ENCODE measurements around the gene MAPKAPK2.
"Not testable (repeated sequence)": the region's sequence is repeated elsewhere in the genome, so short reads cannot be mapped to it uniquely, and the experiment has no call there.

MAPKAPK2 gene

DNA sequence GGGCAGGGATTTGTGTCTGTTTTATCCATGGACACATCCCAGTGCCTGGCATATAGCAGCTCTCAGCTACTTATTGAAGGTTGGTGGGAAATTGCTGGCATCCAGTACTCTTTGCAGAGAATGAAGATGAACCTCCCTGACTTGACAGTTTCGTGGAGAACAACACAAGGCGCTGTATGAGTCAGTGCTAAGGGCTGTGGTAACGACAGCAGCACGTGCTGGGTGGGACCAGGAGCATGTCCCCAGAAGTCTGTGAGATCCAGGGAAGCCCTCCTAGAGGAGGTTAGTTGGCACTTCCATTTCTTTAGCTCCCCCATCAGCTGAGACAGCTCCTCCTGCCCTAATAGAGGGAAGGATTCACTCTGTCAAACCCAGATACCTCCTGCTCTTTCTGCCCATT, 60.0 kb downstream of the MAPKAPK2 start:
- no peak for DNase-seq (ENCODE audit: low read depth)

DNA sequence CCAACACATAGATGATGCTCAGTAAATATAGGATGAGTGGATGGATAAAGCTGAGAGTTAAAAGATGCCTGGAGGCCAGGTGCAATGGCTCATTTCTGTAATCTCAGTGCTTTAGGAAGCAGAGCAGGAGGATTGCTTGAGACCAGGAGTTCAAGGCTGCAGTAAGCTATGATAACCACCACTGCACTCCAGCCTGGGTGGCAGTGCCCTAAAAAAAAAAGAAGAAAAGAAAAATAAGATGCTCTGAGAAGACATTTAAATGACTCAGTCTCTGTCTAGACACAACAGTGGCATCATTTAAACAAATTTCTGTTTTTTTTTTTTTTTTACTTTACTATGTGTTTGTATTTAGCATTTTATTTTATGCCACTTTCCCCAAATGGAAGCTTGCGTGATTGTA, 60.6 kb downstream of the MAPKAPK2 start:
- no peak for DNase-seq (ENCODE audit: low read depth)

DNA sequence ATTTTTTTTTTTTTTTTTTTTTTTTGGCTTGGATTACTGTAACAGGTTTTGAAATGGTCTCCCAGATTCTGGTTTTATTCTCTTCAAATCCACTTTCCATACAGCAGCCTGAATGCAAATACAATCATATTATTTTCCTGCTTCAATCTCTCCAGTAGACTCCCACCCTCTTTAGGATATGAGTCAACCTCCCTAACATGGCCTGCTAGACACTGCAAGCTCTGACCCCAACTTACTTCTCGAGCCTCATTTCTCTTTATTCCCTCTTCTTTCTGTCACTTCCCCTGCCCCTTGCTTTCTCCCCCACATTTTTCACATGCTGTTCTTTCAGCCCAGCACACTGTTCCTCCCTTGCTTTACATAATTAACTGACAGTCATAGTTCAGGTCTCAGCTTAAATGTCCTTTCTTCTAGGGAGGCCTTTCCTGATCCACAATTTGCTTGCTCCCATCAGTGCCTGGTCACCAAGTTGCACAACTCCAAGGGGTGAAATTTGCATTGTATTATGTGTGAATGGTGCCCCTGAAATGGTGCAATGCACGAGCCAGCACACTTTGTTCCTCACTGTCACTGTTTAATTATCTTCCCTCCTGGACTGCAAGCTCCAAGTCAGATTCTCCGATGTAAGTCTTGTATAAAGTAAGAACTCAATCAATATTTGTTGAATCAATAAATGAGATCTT, 63.8 kb downstream of the MAPKAPK2 start:
- DNase-seq (ENCODE audit: low read depth), result no peak

DNA sequence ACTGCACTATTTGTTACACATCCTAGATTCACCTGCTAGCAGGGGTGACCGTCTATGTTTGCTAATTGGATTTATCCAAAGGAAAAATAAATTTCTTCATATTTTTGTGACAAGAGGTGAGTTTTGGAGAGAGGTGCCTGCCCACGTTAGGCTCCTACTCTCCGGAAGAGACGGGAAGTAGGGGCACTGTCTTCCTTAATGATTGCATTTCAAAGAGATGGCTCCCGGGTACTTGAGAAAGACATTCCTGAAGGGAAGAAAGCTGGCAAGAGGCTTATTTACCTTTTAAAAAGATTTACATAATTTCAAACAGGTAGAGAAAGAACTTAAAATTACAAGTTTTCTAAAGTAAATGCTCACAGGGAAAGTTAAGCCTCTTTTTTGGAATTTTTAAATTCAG, 67.2 kb downstream of the MAPKAPK2 start:
- DNase-seq (ENCODE audit: low read depth), result no peak

DNA sequence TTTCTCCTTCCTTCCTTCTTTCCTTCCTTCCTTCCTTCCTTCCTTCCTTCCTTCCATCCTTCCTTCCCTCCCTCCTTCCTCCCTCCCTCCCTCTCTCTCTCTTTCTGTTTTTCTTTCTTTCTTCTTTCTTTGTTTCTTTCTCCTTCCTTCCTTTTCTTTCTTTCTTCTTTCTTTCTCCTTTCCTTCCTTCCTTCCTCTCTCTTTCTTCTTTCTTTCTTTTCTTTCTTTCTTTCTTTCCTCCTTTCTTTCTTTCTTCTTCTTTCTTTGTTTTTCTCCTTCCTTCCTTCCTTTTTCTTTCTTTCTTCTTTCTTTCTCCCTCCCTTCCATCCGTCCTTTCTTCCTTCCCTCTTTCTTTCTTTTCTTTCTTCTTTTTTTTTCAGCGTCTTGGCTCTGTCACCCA, 67.8 kb downstream of the MAPKAPK2 start:
- no peak for DNase-seq (ENCODE audit: low read depth)

DNA sequence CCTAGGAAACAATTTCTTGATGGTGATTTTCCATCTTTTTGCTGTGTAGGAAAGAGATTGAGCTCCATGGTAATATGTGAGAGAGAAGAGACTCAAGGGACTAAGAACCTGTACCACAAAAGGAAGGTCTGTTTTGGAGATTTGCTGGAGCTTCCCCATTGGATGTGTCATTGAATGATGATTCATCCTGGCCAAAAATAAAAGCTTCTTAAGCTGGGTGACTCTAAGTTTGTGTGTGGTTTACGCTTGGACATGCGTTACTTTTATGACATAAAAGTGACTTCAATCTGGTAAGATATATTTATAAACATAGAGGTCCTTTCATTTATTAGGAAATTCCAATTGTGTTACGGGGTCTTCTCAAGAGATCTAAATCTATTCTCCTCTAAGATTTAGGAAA, 68.4 kb downstream of the MAPKAPK2 start:
- DNase-seq (ENCODE audit: low read depth), result peak; percentile 31

DNA sequence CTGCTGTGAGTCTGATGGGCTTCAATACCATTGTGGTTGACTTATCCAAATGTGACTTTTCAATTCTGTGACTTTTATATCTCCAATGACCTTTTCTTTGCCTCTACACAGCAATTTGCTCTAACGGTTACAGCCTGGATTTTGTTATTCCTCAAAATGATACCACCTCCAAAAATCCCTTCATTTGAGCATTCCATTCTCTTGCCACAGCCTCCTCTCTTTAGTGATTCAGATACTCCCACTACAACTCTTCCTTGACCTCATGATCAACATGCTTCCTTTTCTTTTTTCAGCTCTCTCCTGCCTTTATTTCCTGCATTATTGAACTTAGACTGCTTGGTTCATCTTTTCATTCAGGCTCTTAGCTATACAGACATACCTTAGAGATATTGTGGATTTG, 69.3 kb downstream of the MAPKAPK2 start:
- no peak for DNase-seq (ENCODE audit: low read depth)

DNA sequence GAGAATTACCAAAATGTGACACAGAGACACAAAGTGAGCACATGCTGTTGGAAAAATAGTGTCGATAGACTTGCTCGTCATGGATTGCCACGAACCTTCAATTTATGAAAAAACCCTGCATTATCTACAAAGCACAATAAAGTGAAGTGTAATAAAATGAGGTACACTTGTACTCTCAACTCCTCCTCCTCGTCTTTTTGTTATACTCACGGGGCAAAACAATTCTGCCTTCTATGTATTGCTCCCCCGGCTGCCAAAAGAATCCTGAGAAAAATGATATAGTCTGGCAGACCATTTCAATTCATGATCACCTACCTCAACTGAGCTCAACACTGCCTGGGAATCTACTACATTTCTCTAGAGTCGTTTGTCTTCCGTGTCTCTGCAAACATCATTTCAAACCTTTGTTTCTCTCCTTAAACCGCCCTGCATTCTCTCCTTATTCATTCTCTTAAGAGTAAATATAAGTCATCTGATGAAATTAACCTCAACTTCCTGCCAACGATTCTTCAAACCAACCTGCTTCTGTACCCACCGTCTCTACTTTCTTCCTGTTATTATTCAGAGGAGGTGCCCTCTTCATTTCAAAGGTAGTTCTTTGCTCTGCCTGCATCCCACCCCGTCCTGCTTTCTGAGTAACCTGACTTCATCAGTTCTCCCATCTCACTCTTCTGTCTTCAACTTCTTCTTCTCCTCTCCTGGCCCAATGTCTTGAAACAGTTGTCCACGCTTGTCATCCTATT, 73.0 kb downstream of the MAPKAPK2 start:
- no peak for DNase-seq (ENCODE audit: low read depth)

DNA sequence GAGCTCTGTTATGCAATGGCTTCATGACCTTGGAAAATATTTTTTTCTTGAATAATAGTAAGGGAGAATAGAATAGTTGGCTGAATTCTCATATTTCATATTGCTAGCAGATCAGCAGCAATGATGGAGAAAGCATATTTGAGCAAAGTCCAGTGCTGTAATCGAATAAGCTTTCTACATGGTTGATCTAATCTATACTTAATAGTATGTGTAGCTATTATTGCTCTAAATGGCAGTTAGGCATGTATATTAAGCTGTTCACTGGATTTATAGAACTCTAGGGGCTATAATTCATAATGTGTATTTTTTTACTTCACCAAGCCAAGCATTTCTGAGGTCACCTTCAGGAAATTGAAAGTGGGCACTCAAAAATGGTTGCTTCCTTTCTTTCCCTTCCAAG, 75.9 kb downstream of the MAPKAPK2 start:
- no peak for DNase-seq (ENCODE audit: low read depth)

DNA sequence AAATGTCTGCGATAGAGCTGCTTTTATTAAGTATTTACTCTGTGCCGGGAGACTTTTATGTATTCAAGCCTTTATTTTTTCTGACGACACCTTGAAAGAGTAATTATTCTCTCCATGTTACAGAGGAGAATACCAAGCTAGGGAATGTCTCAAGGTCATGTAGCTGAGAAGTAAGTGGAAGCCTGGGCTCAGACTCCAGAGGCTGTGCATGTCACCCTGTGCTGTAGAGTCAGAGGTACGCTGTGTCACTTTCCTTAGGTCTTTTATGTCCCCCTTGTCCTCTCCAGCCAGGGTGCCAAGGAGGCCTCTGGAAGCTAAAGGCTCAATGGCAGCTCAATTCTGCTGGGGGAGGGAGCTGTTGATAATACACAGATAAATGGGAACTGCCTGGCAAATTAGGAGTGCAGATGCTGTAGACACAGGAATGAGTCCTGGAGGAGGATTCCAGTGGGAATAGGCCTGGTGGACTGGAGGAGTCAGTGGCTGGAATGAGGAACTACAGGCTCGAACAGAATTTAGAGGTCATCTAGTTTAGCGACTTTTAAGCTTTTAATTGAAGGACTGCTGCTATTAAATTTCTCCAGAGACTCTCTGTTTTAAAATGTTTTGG, 76.6 kb downstream of the MAPKAPK2 start:
- no peak for DNase-seq (ENCODE audit: low read depth)

DNA sequence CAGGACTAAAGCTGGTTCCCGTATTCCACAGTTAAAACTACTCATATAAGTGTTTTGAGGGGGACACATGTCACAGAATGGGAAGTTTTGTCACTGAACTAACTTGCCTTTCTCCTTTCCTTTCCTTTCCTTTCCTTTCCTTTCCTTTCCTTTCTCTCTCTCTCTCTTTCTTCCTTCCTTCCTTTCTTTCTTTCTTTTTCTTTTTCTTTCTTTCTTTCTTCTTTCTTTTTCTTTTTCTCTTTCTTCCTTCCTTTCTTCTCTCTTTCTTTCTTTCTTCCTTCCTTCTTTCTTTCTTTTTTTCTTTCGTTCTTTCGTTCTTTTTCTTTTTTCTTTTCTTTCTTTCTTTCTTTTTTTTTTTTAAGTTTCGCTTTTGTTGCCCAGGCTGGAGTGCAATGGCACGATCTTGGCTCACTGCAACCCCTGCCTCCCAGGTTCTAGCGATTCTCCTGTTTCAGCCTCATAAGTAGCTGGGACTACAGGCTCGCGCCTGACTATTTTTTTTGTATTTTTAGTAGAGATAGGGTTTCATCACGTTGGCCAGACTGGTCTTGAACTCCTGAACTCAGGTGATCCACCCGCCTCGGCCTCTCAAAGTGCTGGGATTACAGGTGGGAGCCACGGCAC, 78.1 kb downstream of the MAPKAPK2 start:
- not testable (repeated sequence) for DNase-seq (ENCODE audit: low read depth)

DNA sequence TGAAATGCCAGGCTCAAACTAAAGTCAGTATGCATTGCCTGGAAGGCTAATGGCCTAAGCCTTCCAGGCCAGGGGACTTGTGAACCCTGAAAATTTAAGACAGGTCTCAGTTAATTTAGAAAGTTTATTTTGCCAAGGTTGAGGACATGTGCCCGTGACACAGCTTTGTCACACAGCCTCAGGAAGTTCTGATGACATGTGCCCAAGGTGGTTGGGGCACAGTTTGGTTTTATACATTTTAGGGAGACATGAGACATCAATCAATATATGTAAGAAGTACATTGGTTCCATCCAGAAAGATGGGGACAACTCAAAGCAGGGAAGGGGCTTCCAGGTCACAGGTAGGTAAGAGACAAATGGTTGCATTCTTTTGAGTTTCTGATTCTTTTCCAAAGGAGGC, 81.1 kb downstream of the MAPKAPK2 start:
- DNase-seq (ENCODE audit: low read depth), result not testable (repeated sequence)

DNA sequence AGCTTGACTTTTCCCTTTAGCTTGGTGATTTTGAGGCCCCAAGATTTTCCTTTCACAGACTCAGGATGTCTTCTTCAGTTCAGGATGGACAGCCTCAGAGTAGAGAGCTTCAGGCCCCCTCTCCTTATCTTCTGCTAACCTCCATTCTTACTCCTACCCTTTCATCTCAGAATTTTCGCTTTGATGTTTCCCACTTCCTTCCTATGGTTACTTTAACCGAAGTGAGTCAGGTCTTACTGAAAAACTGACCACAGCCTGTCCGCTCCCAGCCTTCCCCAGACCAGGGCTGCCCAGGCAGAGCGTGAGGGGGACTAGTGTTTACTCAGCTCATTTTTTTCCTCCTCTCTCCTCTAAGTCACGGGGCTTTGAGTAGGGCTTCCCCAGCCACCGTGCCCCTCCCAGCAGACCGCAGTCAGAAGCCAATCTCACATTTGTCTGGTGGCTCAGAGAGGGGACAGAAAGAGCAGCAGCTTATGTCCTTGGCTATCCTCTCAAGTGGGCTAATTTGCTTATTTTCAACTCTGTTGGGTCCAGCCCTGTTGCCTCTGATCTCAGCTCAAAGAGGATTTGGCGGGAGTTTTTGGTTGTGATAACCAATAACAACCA, 81.6 kb downstream of the MAPKAPK2 start:
- DNase-seq (ENCODE audit: low read depth), result peak; percentile 39

DNA sequence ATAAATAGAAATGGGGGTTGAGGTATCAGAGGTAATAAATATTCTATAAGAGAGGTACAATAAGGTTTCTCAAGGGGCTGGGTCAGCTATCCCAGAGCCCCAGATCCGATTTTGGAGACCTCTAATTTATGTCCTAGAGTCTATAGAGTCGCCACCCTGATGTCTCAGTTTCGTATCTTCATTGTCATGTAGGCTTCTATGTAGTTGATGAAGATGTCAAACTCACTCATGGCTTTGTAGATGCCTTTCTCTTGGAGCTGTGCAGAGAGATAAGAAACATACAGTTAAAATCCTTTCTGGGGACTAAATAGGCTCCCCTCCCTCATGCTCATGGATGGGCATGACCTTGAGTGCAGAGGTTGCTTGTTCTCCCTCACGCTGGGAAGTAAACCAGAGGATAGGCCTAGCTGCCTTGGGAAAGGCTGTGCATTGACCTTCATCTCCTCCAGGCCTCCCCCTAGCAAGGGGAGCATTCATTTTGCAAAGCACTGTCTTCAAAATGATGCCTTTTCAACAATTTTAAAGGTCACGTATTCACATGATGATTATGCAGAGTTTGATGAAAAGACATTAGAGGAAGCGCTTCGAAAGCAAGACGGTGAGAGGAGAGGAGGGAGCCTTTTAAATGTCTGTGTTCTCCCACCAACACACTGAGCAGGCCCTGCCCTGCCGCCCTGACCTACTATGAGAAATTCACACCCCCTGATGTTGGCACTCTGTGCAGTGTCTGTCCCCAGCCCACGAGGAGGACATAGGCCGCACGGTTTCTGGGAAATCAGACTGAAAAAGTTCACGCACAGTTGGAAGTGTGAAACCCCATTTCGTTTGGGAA, 84.0 kb downstream of the MAPKAPK2 start:
- DNase-seq (ENCODE audit: low read depth), result no peak

DNA sequence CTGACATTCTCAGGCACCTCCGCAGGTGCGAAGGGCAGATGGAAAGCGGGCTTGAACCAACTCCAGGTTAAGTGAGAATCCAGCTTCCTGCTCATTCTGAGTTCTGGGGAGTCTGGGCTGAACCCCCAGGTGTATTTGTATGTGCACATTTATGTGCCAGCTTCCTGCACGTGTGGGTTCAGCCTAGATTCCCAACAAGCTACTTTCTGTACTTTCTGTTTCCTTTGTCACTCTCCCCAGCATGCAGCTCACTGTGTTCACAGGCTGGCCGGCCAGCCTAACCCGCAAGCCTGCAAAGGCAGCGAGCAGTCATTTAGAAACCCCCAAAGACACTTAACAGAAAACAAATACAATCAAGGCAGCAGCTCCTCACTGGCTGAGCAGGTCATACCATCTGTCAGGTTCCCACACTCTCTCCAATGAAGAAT, 84.6 kb downstream of the MAPKAPK2 start:
- no peak for DNase-seq (ENCODE audit: low read depth)

DNA sequence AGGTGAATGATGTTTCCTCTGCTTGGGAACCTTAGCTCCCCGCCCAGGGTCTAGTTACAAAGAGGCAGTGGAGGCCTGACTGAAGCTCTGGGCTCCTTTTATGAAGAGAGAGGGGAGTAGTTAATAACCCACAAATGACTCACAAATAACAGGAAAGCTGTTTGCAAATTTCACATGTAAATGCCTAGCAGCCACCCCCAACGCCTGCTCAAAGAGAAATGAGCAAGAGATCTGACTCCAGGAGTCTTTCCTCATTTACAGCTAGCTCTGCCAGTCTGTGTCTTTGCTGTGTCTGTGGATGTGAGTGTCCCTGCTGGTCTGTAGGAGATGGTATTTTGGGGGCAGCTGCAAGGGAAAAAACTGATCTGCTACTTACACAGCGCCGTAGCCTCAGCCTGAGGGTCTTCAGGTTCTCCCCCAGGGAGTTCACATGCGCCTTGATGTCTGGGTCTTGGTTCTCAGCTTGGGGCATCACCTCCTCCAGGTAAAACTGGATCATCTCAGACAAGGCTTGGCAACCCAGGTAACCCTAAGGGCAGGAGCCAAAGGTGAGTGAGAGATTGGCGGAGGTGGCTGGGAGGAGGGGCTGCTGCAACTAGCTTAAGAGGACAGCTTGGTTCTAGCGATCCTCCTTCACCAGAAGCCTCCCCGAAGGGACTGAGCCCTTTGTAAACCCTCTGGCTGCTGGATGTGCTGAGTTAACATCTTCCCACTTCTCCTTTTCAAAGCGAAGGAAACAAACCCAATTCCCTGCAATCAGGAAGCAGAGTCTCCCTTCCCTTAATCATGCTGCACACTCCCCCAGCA, 86.0 kb downstream of the MAPKAPK2 start, which contains the start of gene IL19:
Gene IL19 (plus strand): TSS at position 243 of the 807 bp plus-strand sequence. CDS start 65,890 bp downstream, outside the sequence.
- DNase-seq (ENCODE audit: low read depth), result no peak

DNA sequence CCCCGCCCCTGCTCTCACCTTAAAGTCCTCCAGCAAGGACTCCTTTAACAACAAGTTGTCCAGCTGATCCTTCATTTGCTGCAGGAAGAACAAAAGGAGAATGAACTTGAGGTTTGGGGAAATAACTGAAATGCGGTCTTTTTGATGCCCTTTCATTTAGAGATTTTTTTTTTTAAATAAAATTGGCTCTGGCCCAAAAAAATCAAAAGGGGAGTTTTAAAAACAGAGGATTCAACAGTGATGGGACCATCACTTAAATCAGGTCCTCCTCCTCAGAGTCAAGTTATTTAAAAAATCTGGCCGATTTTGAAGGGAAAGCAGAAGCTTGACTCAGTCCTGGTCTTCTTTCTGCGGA, 86.6 kb downstream of the MAPKAPK2 start:
- DNase-seq (ENCODE audit: low read depth), result no peak

DNA sequence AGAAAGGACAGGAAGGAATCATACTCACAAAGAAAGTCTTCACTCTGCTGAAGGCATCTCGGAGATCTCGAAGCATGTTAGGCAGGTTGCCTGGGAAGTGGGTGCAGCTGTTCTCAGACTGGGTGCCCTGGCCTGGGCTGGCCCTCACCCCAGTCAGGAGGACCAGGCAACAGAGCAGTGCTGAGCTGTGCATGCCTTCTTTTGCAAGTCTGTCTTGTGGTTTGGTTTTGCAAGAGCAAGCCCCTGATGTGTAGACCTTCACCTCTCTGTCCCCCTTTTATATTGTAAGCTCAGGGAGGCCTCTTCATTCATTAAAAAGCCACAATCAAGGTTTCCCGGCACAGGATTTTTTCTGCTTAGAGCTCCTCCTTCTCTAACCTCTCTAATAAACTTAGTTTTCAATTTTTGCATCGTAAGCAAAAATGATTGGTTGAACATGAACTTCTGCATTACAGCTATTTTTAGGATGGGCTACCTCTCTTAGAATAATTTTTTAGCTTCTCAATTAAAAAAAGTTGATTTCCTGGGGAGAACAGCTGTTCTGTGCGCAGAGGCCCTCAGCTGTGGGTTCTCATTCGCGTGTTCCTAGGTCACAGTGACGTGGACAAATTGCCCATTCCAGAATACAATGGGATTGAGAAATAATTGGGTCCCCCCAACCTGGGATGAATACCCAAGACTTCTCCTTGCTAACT, 87.7 kb downstream of the MAPKAPK2 start, which contains the start of gene IL10:
Gene IL10 (minus strand): TSS at position 252 of the 695 bp plus-strand sequence. CDS start 59 bp downstream, at position 193.
- no peak for DNase-seq (ENCODE audit: low read depth)

DNA sequence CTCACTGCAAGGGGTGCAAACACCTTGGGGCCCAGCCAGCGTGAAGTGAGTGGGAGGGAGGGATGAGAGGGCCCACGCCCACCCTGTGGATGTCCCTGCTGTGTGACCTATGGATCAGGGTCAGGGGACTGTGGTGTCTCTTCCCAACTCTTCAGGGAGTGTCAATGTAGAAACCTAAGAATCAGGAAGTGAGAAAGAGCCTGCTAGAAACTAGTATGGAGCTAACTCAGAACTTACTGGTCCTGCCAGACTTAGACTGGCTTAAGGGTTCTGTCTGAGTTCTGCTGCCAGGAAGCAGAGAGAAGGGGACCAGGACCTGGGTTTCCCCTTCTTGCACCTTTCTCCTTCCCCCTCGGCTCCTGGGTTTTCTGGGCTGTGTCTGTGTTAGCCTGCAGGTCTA, 89.4 kb downstream of the MAPKAPK2 start:
- no peak for DNase-seq (ENCODE audit: low read depth)

DNA sequence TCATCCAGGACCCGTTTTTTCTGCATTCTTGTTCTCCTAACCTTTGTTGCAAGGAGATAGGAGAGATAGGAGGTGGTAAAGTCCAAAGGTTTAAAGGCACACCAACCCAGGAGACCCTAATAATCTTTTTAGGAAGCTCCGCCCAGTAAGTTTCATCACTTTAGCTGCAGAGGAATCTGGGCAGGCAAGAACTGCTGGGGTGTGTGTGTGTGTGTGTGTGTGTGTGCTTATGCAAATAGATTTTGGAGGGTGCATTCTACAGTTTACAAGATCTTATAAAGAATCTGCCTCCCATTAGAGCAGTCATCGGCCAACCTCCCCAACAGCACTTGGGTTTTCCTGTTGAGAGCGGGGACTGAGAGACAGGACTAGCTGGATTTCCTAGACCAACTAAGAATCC, 91.5 kb downstream of the MAPKAPK2 start:
- no peak for DNase-seq (ENCODE audit: low read depth)

All from GM04504 (cell line).